Fibroblast of the aortic adventitia (primary cell): ENCODE measurements around the gene DIP2C. TPM values are rescaled to one million over a fixed set of nuclear protein-coding genes. Genes with fewer than 3 reads are reported as not detected.

Experiments used
- DNase-seq: peaks from one replicate; pipeline ENCODE4 v3.0.0-alpha.2; 2010; ENCODE audit warnings: low read depth
- H3K4me3 ChIP-seq: 2 replicates; pipeline ENCODE4 v1.5.1; 2011; ENCODE audit warnings: low read depth, mild to moderate bottlenecking, control low read depth, low read length, moderate library complexity
- total RNA-seq: library from RNA; depleted of rRNA; stranded (reverse); fragments of >200 nt; gene quantifications from 2 replicates; pipeline ENCODE4 v1.2.3, GENCODE V29; 2012; ENCODE audit warnings: low replicate concordance
- TF ChIP-seq, protein P1 (sequence below): IDR thresholded peaks from 2 replicates; pipeline ENCODE4 v1.5.1; 2011; ENCODE audit warnings: mild to moderate bottlenecking, low read length, control low read depth, inconsistent platforms; ENCODE audit not compliant: insufficient read depth

DIP2C gene
- total RNA-seq, 1 donor = 15.7 TPM

DNA sequence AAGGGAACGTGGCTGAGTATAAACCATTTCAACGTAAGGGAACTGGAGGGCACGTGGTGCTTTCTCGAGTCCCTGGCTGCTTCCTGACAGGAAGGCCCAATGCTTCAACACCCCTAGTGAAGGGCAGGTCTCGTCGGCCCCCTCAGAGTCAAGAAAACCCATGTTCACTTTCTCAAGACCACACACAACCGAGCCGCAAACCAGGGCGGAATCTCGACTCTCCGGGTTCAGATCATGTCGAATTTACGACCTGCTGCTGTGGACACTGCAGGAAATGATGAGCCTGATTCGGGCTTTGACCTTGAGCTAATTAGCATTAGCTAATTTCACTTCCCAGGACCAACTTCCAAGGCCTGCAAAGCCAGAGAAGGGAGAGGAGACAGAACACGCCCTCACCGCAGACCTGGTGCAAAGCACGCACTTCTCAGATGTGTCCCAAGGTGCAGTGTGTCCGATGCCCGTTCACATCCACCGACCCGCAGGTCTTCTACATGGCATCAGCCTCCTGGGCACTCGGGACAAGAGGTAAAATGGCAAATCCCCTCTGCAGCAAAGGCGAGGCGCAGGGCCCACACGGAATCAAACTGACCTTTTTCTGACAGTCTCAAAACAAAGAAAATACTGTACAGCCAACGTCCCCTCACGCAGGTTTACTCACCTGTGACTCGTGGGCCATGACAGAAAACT is 94.7 kb downstream of the DIP2C start:
- TF ChIP-seq, protein P1, sequence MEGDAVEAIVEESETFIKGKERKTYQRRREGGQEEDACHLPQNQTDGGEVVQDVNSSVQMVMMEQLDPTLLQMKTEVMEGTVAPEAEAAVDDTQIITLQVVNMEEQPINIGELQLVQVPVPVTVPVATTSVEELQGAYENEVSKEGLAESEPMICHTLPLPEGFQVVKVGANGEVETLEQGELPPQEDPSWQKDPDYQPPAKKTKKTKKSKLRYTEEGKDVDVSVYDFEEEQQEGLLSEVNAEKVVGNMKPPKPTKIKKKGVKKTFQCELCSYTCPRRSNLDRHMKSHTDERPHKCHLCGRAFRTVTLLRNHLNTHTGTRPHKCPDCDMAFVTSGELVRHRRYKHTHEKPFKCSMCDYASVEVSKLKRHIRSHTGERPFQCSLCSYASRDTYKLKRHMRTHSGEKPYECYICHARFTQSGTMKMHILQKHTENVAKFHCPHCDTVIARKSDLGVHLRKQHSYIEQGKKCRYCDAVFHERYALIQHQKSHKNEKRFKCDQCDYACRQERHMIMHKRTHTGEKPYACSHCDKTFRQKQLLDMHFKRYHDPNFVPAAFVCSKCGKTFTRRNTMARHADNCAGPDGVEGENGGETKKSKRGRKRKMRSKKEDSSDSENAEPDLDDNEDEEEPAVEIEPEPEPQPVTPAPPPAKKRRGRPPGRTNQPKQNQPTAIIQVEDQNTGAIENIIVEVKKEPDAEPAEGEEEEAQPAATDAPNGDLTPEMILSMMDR = no peak
- DNase-seq = no peak
- no peak overlapping the region for H3K4me3 ChIP-seq

DNA sequence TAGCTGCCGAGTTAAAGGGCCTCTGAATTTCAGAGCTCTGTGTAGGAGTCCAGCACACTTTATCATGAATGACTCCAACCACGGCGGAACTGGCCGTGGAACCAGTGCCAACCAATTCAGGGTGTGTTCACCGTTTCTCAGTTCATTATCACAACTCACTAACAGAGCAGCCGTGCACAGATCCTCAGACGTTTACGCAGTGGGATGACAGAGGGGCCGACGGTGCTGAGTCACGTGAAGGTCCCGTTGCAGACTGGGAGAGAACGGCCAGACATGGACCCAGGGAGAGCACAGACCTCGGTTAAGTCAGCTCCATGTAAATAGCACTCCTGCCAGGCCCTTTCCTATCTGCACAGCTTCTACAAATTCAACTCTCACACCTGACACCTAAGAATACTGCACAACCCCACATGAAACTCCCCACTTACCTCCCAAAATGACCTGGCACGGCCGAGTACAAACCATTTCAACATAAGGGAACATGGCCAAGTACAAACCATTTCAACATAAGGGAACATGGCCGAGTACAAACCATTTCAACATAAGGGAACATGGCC is 95.5 kb downstream of the DIP2C start:
- peak; percentile 90 for DNase-seq
- H3K4me3 ChIP-seq = no peak overlapping the region
- TF ChIP-seq, protein P1 = no peak

DNA sequence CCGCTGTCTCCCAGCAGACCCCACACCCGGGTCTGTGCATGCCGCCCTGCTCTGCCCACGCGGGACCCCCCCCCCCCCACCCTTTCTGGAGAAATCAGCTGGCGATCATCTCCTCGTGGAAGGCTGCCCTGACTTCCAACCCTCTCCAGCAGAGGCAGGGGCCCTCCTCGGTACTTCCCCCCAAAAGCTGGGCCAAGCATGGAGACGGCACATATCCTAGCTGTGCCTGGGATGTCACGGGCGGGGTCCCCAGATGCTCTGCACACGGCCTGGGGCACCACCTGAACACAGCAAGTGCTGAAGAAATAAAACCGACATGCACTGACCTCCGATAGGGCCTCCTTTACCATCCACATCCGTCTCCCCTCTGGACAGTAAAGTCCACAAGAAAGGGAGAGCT is 96.0 kb downstream of the DIP2C start:
- DNase-seq = no peak
- TF ChIP-seq, protein P1 = no peak
- peak overlapping the region; percentile 3 for H3K4me3 ChIP-seq

DNA sequence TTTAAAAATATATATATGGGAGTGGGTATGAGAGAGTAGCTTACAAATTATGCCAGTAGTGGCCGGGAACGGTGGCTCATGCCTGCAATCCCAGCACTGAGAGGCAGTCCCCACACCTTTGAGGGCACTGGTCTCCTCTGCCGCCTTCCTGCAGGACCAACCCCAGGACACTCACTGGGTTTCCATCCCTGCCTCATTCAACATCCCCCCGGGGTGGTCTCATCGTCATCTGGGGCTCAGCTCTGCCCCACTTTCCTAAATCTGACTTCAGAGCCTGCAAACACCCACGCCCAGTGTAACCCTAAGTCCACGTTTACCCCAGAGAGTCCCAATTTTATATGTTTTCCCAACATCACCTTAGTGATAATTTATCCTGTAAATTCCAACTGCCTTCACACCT is 96.5 kb downstream of the DIP2C start:
- no peak overlapping the region for H3K4me3 ChIP-seq
- DNase-seq = no peak
- TF ChIP-seq, protein P1 = no peak

DNA sequence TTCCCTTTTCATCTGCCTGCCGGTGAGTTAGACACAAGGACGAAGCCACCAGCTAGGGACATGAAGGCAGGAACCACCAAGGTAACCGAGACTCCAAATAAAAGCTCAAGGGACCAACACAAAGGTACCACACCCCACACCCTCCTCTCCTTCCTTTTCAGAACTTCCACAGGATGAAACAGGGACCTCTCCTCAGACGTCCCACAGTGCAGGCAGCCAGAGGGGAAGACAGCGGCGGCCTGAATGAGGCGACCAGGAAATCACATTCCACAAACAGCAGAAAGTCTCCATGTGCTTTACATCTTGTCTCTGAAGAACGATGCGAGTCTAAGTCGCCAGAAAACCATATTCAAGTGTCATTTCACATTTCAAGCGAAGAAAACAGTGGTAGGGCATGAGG is 97.8 kb downstream of the DIP2C start:
- H3K4me3 ChIP-seq = no peak overlapping the region
- DNase-seq = no peak
- TF ChIP-seq, protein P1 = no peak

DNA sequence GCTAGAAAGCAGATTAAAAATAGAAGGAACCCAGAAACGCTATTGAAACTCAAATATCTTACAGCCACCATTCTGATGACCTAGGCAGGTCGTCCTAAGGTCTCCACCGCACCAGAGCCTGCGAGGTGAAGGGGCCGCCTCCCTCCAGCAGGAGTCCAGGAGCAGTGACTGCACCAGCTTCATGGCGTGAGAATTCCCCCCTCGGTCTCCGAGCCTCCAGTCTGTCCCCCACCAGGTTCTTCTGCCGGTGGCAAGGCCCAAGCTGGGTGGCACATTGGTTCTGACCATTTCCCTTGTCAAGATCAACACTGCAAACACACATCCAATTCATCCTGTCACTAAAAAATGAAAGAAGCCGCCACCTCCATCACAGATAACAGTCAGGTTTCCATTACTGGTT is 98.7 kb downstream of the DIP2C start:
- no peak overlapping the region for H3K4me3 ChIP-seq
- no peak for DNase-seq
- TF ChIP-seq, protein P1 = no peak
